K562 (cell line): ENCODE measurements around the gene KCNN4.

Experiments used
- CTCF ChIP-seq, 3 experiments: IDR thresholded peaks in 2 of 3; conservative IDR thresholded peaks in 1 of 3; 2 replicates each; pipeline ENCODE4 v1.5.1; 2011 to 2012; ENCODE audit warnings: low read length in 3 of 3, mild to moderate bottlenecking in 3 of 3, control low read depth in 2 of 3, improper control_type of control experiment in 1 of 3, inconsistent platforms in 1 of 3, low read depth in 1 of 3, mixed read lengths in 1 of 3, moderate library complexity in 1 of 3; ENCODE audit not compliant: insufficient read depth in 2 of 3
- ESRRA ChIP-seq: fragments of 450-650 bp; IDR thresholded peaks from 2 replicates; pipeline ENCODE4 v1.6.1; 2014; ENCODE audit warnings: low read depth, mild to moderate bottlenecking, moderate library complexity, borderline replicate concordance
- ZNF263 ChIP-seq: sonication (generic); formaldehyde crosslinking; IDR thresholded peaks from 2 replicates; pipeline ENCODE4 v1.8.0; 2022; ENCODE audit warnings: mild to moderate bottlenecking, missing genetic modification reagents, borderline replicate concordance

GRCh38 chr19:43774103-43774939, 6.5 kb downstream of the KCNN4 start:
- TF ChIP-seq CTCF (IDR thresholded peaks at IDR 0.05 in 2 of 3, conservative IDR thresholded peaks at IDR 0.05 in 1 of 3; ENCODE audit: insufficient read depth in 2 of 3, low read depth in 1 of 3, low read length in 3 of 3) (peak; percentile 86 to 99 (median 99)), ZNF263 (peak; percentile 64; the same call in 1 of the 2 replicates), ESRRA (peak; percentile 87; the same call in 1 of the 2 replicates)
